Hematopoietic multipotent progenitor cell (in vitro differentiated cells): Measurements from ENCODE around the gene EFHC1. TPM values are rescaled to one million over a fixed set of nuclear protein-coding genes. Genes with fewer than 3 reads are reported as not detected.

Experiments
- DNase-seq, 3 donors: peaks; one replicate each; pipeline ENCODE4 v3.0.0-alpha.2; 2011 to 2015; ENCODE audit warnings: low read depth in 2 of 3, low spot score in 2 of 3
- total RNA-seq: library from RNA; depleted of rRNA; stranded (reverse); fragments of >200 nt; gene quantifications from one replicate; pipeline ENCODE4 v1.2.3, GENCODE V29; 2012

Gene EFHC1
- total RNA-seq, 1 donor, result 33.7 TPM

- DNase-seq, result no peak
These were observed 80.3 kb downstream of the EFHC1 start for GRCh38 chr6:52500238-52501129.

DNA sequence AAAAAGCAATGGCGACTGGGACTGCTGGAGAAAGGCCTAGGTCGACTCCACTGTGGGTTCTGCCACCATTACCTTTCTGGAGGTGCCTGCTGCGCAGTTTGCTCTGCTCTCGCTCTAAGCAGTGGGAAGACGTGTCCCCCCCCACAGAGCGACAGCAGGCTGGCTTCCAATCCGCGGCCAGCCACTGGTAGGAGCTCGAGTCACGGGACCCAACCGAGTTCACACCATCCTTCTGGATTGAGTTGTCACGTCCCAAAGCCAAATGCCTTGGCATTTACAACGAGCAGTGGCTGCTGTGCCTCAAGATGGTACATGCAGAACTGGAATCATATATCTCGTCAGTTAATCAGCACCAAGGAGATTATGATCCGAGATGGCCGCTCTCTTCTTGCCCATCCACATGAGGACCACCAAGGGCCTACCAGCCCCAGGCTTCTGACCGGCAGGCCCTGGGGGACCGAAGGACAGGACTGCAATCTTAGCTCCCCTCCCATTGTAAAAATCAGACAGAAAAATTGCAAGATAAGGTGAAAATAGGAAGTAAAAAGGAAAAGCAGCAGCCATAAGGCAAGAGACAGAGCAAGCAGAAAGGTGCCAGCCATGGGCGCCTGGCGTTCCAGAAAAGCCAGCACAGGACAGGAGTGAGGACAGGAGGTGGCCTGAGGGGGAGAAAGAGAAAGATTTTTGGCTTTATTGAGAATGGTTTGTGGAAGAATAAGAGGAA is 82.3 kb downstream of the EFHC1 start:
- no peak for DNase-seq

DNA sequence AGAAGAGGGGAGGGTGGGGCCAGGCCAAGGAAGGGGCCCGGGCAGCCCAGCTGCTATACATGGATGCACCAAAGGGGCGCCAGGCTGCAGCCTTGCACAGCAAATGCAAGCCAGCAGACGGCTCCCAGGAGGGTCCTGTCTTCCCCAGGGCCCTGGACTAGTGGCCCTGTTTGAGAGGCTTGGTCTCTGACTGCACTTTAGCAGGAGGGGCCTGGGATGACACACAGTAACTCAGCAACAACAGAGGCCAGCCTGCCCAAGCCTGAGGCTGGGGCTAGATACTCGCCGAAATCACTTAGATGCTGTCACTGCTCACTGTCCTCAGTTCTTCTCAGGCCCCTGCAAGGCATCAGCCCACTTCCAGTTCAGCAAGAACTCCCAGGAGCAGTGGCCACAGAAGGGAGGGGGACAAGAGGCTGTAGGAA is 83.2 kb downstream of the EFHC1 start:
- no peak for DNase-seq

DNA sequence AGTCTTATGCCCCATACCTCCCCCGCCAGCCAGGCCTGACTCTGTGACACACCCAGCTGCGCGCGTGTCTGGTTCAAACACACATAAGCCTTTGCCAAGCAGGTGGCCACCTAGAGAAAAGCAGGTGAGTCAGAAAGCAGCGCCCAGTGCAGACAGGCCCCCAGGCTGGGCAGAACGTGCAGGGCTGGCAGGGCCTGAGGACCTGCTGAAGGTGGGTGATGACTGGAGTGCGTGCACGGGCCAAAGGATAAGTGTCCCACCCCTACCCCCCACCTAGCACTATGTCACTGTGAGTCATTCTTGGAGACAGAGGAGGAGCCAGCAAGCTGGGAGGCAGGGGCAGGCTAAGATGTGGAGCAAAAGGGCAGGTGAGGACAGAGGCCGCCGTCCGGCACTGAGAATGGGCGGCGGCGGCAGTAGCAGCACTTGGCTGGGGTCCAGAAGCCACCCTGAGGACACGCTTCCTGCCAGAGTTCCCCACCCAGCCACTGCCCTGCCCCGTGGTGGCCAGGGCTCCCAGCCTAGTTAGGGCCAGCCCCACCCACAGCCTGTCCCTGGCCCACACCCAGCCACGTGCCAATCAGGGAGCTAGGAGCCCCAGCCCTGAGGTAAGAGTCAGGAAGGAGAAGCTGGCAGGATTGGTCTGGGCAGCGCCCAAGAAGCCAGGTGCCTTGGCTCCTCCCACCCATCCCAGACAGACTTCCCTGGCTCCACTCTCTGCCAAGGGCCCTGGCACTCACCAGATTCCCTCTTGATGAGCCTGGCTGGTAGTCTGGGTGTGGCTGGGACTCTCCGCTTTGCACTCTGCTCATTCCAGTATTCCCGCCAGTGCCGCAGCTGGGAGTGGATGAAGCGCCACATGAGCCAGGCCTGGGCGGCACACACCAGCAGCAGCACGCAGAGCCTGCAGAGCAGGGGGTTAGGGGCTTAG is 84.0 kb downstream of the EFHC1 start:
- peak in 2 of 3 donors; percentile 33 to 59 for DNase-seq

DNA sequence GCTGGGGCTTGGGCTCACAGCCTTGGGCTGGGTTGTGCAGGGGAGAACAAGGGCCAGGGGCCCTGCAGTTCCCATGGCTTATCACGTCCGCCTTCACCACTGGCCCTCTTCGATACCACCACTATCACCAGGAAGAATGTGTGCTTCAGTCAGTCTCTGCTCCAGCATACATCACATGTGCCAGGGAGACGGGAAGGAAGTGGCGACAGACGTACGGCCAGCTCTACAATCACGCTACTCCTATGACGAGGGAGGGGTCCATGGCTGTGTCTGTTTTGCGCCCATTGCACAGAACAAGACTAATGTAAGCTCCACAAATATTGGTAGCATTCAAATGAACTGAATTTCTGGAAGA is 84.6 kb downstream of the EFHC1 start:
- peak in 2 of 3 donors; percentile 54 for DNase-seq

DNA sequence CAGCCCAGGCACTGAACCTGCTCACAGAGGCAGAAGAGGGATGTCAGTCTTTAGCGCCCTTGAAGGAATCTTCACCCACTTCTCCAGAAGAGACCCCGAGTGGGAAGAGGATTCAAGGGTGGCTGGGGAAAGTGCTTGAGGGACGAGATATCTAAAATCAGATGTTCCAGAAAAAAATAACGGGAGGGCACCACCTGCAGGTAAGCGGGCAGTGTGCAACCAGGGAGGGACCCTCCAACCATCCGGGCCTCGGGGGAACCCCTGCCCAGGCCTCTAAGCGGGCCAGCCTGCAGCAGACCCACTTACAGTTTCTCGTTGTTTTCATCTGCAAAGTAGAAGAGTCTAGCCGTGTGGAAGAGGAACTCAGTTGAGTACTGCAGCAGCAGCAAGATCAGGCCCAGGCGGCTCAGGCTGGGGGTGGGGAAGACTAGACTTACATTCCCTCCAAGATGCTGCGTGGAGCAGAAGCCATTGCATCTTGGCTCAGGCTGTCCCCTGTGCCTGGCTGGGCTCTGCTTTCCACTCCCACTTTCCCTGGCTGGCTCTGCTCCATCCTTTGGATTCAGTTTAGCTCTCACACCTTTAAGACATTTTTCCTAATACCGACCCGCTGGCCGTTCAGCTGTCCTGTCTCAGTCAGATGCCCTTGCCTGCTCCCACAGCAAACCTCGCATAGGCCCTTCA is 85.7 kb downstream of the EFHC1 start:
- peak in 2 of 3 donors; percentile 13 for DNase-seq

DNA sequence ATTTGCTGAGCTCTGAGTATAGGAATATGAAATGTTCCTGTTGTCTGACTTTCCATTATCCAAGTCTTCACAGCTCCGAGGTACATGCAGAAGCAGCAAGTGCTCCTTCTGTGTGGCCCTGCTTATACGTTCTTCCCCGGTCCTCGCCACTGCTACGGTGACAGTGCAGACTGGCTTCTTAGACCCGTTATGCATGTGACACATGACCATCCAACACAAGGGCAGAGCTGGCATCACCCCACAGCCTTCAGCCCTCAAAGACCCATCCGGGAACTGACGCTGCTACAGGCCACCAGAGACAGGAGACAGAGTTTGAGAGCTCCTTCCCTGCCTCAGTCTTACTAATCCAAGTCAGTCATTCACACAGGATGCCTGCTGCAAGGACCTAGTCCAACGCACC is 86.3 kb downstream of the EFHC1 start:
- no peak for DNase-seq

DNA sequence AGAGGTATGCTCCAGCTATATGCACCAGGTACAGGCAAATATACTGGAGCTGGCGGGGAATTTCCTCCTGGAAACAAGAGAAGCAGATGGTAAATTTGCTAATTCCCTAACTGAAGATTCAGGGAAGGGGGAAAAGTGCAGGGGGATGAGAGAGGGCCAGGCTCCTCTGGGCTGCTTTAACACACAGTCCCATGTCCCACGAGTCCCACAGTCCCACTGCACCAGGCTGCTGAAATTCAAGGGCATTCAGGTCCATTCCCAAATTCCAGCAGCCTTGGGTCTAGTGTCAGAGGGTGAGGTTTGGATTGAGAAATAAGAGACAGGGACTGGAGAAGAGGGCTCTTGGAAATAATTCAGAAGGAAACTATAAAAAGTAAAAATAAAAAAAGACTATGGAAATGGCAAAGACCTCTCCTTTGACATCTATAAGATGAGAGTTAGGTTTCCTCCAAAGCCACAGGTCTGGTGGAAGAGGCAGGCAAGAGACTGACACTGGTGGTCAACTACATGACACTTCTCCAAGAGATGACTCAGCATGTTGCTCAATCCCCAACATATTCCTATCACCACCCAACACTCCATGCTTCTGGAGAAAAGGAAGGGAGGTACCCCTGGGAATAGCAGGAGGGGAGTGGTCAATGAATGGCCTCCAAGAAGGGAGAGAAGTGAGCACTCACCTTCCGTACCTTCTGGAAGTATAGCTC is 87.6 kb downstream of the EFHC1 start:
- no peak for DNase-seq

- DNase-seq, result no peak
These were observed 88.2 kb downstream of the EFHC1 start for GRCh38 chr6:52508261-52508739.

GRCh38 chr6:52509281-52510212 is 89.4 kb downstream of the EFHC1 start:
- no peak for DNase-seq

- DNase-seq, result no peak
These were observed 90.0 kb downstream of the EFHC1 start for GRCh38 chr6:52510213-52510562.

DNA sequence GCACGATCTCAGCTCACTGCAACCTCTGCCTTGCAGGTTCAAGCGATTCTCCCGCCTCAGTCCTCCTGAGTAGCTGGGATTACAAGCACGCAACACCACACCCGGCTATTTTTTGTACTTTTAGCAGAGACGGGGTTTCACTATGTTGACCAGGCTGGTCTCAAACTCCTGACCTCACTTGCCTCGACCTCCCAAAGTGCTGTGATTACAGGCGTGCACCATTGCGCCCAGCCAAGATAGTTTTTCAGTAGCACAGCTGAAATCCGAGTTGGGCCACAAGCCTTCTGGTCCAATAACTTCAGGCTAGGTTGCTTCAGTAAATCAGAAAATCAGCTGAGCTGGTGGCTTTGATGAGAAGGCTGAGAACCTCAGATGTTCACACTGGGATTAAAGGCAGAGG is 91.0 kb downstream of the EFHC1 start:
- DNase-seq, result no peak

GRCh38 chr6:52511572-52512151 is 91.5 kb downstream of the EFHC1 start:
- DNase-seq, result no peak

- no peak for DNase-seq
These were observed 92.1 kb downstream of the EFHC1 start for GRCh38 chr6:52512199-52512598.

GRCh38 chr6:52513464-52513863 is 93.3 kb downstream of the EFHC1 start:
- DNase-seq, result no peak

DNA sequence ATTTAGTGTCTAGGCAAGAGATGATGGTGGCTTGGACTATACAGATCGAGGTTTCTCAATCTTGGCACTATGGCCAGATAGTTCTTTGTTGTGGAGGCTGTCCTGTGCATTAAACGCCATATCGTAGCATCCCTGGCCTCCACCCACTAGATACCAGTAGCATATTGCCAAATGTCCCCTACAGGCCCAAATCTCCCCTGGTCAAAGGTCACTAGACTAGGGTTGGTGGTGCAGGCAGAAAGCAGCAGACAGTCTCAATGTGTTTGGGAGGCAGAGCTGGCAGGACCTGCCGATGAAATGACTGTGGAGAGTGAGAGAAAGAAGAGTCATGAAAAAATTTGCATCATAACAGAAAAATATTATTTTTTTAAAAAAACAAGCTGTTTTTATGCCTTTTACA is 93.8 kb downstream of the EFHC1 start:
- no peak for DNase-seq

DNA sequence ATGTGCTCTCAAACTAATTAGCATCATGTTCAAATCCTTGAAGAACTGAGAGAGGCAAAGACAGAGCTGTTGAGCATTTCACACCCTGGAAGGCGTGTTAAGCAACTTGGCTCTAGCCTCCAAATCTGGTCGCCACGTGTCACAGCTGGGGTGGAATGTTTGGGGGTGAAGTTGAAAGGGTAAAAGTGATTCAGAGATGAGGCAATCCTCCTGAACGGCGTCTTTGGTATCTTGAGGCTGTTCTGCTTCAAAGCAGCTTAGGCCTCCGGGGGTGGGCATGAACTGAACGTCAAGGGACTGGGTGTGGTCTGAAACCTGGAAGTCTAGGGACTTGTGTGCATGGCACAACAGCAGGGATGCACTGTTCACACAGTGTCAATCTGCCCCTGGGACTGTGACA is 94.4 kb downstream of the EFHC1 start:
- no peak for DNase-seq

- DNase-seq, result no peak
These were observed 95.2 kb downstream of the EFHC1 start for GRCh38 chr6:52515219-52515960.
